Upper lobe of left lung (tissue), 6 donors: Measurements from ENCODE around the gene ZIC3. TPM values are rescaled to one million over a fixed set of nuclear protein-coding genes. Genes with fewer than 3 reads are reported as not detected.
"Not testable (repeated sequence)": the region's sequence is repeated elsewhere in the genome, so short reads cannot be mapped to it uniquely, and the experiment has no call there.

Source experiments
- ATAC-seq, 2 donors: fragments of 200-7000 bp; cut with Tn5 transposase; one replicate each; pipeline ENCODE4 v1.9.1; 2022; ENCODE audit warnings: mild to moderate bottlenecking in 2 of 2, moderate library complexity in 2 of 2; ENCODE audit not compliant: low FRiP score in 2 of 2
- DNase-seq, 2 donors: peaks; one replicate each; pipeline ENCODE4 v3.0.0-alpha.2; 2019 to 2020
- H3K27ac ChIP-seq, 4 donors: fragments of 200-600 bp; sonication (generic); one replicate each; pipeline ENCODE4 v1.5.1; 2016 to 2019
- H3K27me3 ChIP-seq, 4 donors: fragments of 200-600 bp; sonication (generic); one replicate each; pipeline ENCODE4 v1.5.1; 2017 to 2019
- H3K36me3 ChIP-seq, 4 donors: fragments of 200-600 bp; sonication (generic); one replicate each; pipeline ENCODE4 v1.5.1; 2016 to 2019
- H3K4me1 ChIP-seq, 4 donors: fragments of 200-600 bp; sonication (generic); one replicate each; pipeline ENCODE4 v1.5.1; 2018 to 2019
- H3K4me3 ChIP-seq, 4 donors: fragments of 200-600 bp; sonication (generic); one replicate each; pipeline ENCODE4 v1.5.1; 2017 to 2019; ENCODE audit warnings: mild to moderate bottlenecking in 2 of 4, moderate library complexity in 1 of 4
- H3K9me3 ChIP-seq, 4 donors: fragments of 200-600 bp; sonication (generic); one replicate each; pipeline ENCODE4 v1.5.1; 2018 to 2019
- EP300 ChIP-seq, 4 donors: sonication (generic); formaldehyde crosslinking; IDR thresholded peaks; one replicate each; pipeline ENCODE4 v1.5.1; 2017; ENCODE audit warnings: antibody characterized with exemption in 4 of 4, control low read depth in 2 of 4
- POLR2A ChIP-seq, 4 donors: fragments of 450-650 bp; IDR thresholded peaks; one replicate each; pipeline ENCODE4 v1.5.1; 2016 to 2017; ENCODE audit warnings: antibody characterized with exemption in 4 of 4, mild to moderate bottlenecking in 2 of 4
- POLR2AphosphoS5 ChIP-seq, 2 donors: sonication (generic); formaldehyde crosslinking; IDR thresholded peaks; one replicate each; pipeline ENCODE4 v1.5.1; 2017; ENCODE audit warnings: antibody characterized with exemption in 2 of 2
- WGBS, 2 donors: methylation state at CpG; one replicate each; pipeline ENCODE4 v1.1.5; 2017 to 2018; 5-methylcytosine and 5-hydroxymethylcytosine counted together
- total RNA-seq, 6 donors: library from RNA; depleted of rRNA in 4 of 6; stranded (reverse); fragments of >200 nt in 4 of 6; gene quantifications; one replicate each; pipeline versions ENCODE4 v1.1.0 to v1.2.1, GENCODE V29; 2016 to 2021
- TF ChIP-seq, protein P1 (sequence below), 6 experiments: fragments of 450-650 bp in 4 of 6; fragments of 200-600 bp in 2 of 6; sonication (generic) in 2 of 6; IDR thresholded peaks; one replicate each; pipeline ENCODE4 v1.5.1; 2016 to 2019; ENCODE audit warnings: antibody characterized with exemption in 6 of 6
- donor health status: DM: no; HTN: no; CAD: no; lungs with moderate emphysema.
- donor health status: DM: no; HTN: yes; CAD: no; lungs with severe emphysema.

ZIC3 gene
- total RNA-seq, 6 donors from 2014 or later, result 0.07 to 0.11 TPM; not detected in 4

DNA sequence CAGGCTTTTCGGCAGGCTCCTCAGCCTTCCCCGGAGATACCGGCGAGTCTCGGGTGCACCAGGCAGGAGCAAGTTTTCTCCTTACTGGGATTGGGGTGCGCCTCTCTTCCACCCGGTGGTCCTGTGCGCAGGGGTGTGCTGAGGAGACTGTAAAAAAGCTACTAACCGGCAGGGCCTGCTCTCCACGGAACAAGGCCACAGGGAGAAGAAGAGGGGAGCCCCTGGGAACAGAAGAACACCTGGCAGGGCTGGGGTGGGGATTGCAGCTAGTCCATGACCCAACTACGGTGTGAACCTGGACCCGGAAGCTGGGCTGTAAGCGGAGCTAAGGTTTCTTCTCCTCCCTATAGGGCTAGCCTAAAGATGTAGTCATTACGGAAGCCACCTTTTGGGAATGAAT lies 17.7 kb upstream of the ZIC3 start:
- DNase-seq (no peak), ATAC-seq (no peak)
- no peak overlapping the region for H3K27ac ChIP-seq
- no peak overlapping the region for H3K4me3 ChIP-seq
- H3K36me3 ChIP-seq, result no peaks in the 10 kb centered on the region
- H3K4me1 ChIP-seq, result peaks cover 0 to 4% (median 0%) of the 10 kb centered on the region in 4 donors
- peaks cover 0 to 11% (median 0%) of the 10 kb centered on the region in 4 donors for H3K9me3 ChIP-seq
- WGBS, 2 donors, result 7 to 30% methylated on average over 6 to 14 of the region's 14 CpGs
- peaks cover 0 to 41% (median 0%) of the 10 kb centered on the region in 4 donors for H3K27me3 ChIP-seq
- TF ChIP-seq POLR2A (IDR thresholded peaks at IDR 0.05) (no peak), EP300 (IDR thresholded peaks at IDR 0.05) (no peak), POLR2AphosphoS5 (IDR thresholded peaks at IDR 0.05) (no peak)
- TF ChIP-seq, protein P1, sequence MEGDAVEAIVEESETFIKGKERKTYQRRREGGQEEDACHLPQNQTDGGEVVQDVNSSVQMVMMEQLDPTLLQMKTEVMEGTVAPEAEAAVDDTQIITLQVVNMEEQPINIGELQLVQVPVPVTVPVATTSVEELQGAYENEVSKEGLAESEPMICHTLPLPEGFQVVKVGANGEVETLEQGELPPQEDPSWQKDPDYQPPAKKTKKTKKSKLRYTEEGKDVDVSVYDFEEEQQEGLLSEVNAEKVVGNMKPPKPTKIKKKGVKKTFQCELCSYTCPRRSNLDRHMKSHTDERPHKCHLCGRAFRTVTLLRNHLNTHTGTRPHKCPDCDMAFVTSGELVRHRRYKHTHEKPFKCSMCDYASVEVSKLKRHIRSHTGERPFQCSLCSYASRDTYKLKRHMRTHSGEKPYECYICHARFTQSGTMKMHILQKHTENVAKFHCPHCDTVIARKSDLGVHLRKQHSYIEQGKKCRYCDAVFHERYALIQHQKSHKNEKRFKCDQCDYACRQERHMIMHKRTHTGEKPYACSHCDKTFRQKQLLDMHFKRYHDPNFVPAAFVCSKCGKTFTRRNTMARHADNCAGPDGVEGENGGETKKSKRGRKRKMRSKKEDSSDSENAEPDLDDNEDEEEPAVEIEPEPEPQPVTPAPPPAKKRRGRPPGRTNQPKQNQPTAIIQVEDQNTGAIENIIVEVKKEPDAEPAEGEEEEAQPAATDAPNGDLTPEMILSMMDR (IDR thresholded peaks at IDR 0.05), result no peak

- H3K27me3 ChIP-seq, result peaks cover 0 to 41% (median 0%) of the 10 kb centered on the region in 4 donors
- 0 to 35% methylated on average over 3 to 24 of the region's 24 CpGs for WGBS, 2 donors
- TF ChIP-seq POLR2A (IDR thresholded peaks at IDR 0.05) (no peak), EP300 (IDR thresholded peaks at IDR 0.05) (no peak), POLR2AphosphoS5 (IDR thresholded peaks at IDR 0.05) (no peak)
- TF ChIP-seq, protein P1 (IDR thresholded peaks at IDR 0.05), result no peak
Observed at GRCh38 chrX:137549073-137549472, 16.9 kb upstream of the ZIC3 start.

DNA sequence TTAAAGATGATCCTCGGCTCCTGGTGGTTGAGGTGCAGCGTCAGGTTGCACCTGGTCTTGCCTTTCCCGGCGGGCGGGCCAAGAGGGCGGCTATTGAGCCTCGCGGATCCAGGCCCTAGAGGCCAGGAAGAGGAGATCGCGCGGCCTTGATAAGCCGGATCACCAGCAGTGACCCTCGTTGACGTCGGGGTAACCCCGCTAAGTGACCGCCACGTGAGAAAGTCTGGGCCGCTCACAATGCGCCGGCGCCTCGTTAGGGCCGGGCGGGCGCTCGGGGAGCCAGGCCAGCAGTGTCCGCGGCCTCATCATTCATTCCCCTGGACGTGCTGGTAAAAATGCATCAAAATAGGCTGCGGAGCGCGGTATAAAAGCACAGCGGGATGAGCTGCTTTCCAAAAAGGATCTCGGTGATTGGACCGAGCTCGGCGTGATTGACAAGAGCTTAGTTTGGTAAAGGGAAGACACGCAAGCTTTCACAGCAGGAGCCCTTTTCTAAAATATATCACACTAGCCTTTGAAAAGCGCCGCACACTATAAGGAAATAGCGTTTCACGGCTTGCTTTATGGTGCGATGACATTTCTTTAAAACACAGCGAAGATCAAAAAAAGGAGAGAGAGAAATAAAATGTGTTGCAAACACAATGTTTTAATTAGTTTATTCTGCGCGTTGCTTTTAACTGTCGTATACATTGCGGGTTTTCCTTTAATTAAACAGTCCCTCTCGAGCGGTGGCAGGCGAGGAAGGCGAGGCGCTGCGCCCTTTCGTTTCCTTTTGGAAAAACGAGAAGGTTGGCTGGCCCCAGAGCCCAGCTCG lies 15.9 kb upstream of the ZIC3 start:
- peaks cover 0 to 11% (median 0%) of the 10 kb centered on the region in 4 donors for H3K9me3 ChIP-seq
- H3K4me1 ChIP-seq, result peaks cover 0 to 4% (median 0%) of the 10 kb centered on the region in 4 donors
- no peaks in the 10 kb centered on the region for H3K36me3 ChIP-seq
- no peak for ATAC-seq
- TF ChIP-seq, protein P1 (IDR thresholded peaks at IDR 0.05), result no peak
- TF ChIP-seq POLR2AphosphoS5 (IDR thresholded peaks at IDR 0.05), result no peak
- TF ChIP-seq EP300 (IDR thresholded peaks at IDR 0.05), result no peak
- no peak for TF ChIP-seq POLR2A (IDR thresholded peaks at IDR 0.05)
- WGBS, 2 donors, result 13 to 37% methylated on average over 28 to 58 of the region's 58 CpGs
- DNase-seq, result no peak
- no peak overlapping the region for H3K27ac ChIP-seq
- no peak overlapping the region for H3K4me3 ChIP-seq
- peaks cover 0 to 41% (median 0%) of the 10 kb centered on the region in 4 donors for H3K27me3 ChIP-seq

More at GRCh38 chrX:137549073-137549472, 16.9 kb upstream of the ZIC3 start:
- Histone ChIP-seq H3K4me3 (no peak overlapping the region), H3K27ac (no peak overlapping the region), H3K9me3 (peaks cover 0 to 11% (median 0%) of the 10 kb centered on the region in 4 donors), H3K36me3 (no peaks in the 10 kb centered on the region), H3K4me1 (peaks cover 0 to 4% (median 0%) of the 10 kb centered on the region in 4 donors)
- DNase-seq, result no peak
- no peak for ATAC-seq

DNA sequence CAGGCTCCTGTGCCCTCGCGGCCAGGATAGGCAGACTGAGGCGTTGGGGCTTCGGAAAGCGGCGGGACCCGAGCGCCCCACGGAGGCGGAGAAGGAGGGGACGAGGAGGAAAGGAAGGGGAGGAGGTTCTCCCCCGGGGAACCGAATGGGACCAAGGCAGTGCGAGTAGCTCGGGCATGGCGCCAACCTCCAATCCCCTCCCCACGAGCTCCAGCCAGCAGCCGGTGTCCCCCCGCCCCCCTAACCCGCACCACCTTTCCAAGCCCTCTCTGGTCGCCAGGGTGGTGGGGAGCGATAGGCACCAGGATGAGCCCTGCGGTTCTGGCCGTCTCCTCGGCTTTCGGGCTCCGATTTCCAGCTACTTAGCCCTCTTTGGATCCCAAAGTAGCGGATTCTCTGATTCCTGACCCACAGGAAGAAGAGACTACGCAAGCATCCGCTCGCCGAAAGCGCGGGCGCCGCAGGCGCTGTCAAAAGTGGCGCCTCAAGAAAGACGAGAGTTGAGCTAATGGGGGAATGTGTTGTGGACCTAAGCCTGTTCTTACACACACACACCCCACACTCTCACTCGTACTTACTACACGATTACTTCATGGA lies 15.2 kb upstream of the ZIC3 start:
- TF ChIP-seq, protein P1 (IDR thresholded peaks at IDR 0.05), result no peak
- TF ChIP-seq POLR2A (IDR thresholded peaks at IDR 0.05) (no peak), EP300 (IDR thresholded peaks at IDR 0.05) (no peak), POLR2AphosphoS5 (IDR thresholded peaks at IDR 0.05) (no peak)
- Histone ChIP-seq H3K9me3 (peaks cover 0 to 11% (median 0%) of the 10 kb centered on the region in 4 donors), H3K4me1 (peaks cover 0 to 4% (median 0%) of the 10 kb centered on the region in 4 donors), H3K27me3 (peaks cover 0 to 41% (median 0%) of the 10 kb centered on the region in 4 donors), H3K27ac (no peak overlapping the region), H3K36me3 (no peaks in the 10 kb centered on the region), H3K4me3 (no peak overlapping the region)
- 0 to 36% methylated on average over 9 to 40 of the region's 41 CpGs for WGBS, 2 donors
- DNase-seq, result peak in 1 of 2 donors; percentile 49
- ATAC-seq, result no peak

GRCh38 chrX:137552098-137552497 lies 13.8 kb upstream of the ZIC3 start:
- not testable (repeated sequence) for H3K36me3 ChIP-seq, H3K4me1 ChIP-seq, ATAC-seq, H3K27ac ChIP-seq, DNase-seq, H3K4me3 ChIP-seq
- peaks cover 0 to 11% (median 0%) of the 10 kb centered on the region in 4 donors for H3K9me3 ChIP-seq
- 85 to 86% methylated on average over 4 of the region's 4 CpGs for WGBS, 2 donors
- H3K27me3 ChIP-seq, result peaks cover 0 to 31% (median 0%) of the 10 kb centered on the region in 4 donors
